IPS-18a (cell line): ENCODE data around the gene TBC1D30.
"Not testable (repeated sequence)": the region's sequence is repeated elsewhere in the genome, so short reads cannot be mapped to it uniquely, and the experiment has no call there.

Source experiments
- H3K27ac ChIP-seq: one replicate; pipeline ENCODE4 v1.5.1; 2013; ENCODE audit warnings: low read length
- H3K27me3 ChIP-seq: one replicate; pipeline ENCODE4 v1.6.1; 2013; ENCODE audit warnings: mild to moderate bottlenecking, low read length; ENCODE audit not compliant: control insufficient read depth, insufficient read depth
- H3K36me3 ChIP-seq: one replicate; pipeline ENCODE4 v1.6.1; 2013; ENCODE audit warnings: low read depth, low read length; ENCODE audit not compliant: control insufficient read depth
- H3K4me1 ChIP-seq: one replicate; pipeline ENCODE4 v1.6.1; 2013; ENCODE audit warnings: low read depth, low read length; ENCODE audit not compliant: control insufficient read depth
- H3K4me3 ChIP-seq: one replicate; pipeline ENCODE4 v1.5.1; 2013; ENCODE audit warnings: low read length
- H3K9ac ChIP-seq: one replicate; pipeline ENCODE4 v1.6.1; 2013; ENCODE audit warnings: mild to moderate bottlenecking, low read length, moderate library complexity
- H3K9me3 ChIP-seq: one replicate; pipeline ENCODE4 v1.6.1; 2013; ENCODE audit warnings: low read depth, low read length; ENCODE audit not compliant: control insufficient read depth

The TBC1D30 gene

DNA sequence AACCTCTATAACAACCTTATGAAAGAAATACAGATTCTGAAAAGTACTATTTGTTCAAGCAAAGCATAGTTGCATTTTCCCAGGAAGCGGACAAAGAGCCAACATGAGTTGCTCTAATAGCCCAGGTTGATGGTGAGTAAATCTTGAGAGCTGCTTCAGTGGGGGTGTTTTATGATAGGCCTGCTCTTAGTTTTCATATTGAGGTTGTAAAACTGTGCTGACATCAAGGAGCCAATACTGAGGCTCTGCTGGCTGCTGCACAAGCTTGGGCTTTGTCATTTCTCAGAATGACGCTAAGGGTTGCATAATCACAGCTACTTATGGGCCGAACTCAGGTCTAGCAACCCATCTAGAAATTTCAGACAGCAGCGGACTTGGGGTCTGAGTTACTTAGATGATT, 11.5 kb downstream of the TBC1D30 start:
- no peaks in the 10 kb centered on the region for H3K9me3 ChIP-seq
- no peak overlapping the region for H3K27ac ChIP-seq
- H3K27me3 ChIP-seq = no peaks in the 10 kb centered on the region
- no peaks in the 10 kb centered on the region for H3K4me1 ChIP-seq
- no peaks in the 10 kb centered on the region for H3K36me3 ChIP-seq
- no peak overlapping the region for H3K4me3 ChIP-seq
- no peak overlapping the region for H3K9ac ChIP-seq

DNA sequence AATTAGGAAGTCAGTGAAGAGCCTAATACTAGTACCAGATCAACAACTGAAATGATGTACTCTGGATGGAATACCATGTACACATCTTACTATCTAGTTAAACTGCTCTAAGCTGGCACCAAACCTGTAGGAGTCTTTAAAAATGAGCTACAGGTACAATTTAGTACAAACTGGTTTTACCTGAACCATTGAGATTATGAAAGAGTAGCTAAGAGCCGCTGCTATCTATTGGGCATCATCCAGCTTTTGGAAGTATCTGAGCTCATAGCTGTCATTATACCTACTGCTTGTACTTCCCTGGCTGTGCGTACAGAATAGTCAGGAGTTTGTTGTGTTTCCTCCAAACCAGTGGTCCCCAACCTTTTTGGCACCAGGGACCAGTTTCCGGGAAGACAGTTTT, 12.4 kb downstream of the TBC1D30 start:
- Histone ChIP-seq H3K4me3 (no peak overlapping the region), H3K4me1 (no peaks in the 10 kb centered on the region), H3K27ac (no peak overlapping the region), H3K9ac (no peak overlapping the region), H3K36me3 (no peaks in the 10 kb centered on the region), H3K27me3 (no peaks in the 10 kb centered on the region), H3K9me3 (no peaks in the 10 kb centered on the region)

DNA sequence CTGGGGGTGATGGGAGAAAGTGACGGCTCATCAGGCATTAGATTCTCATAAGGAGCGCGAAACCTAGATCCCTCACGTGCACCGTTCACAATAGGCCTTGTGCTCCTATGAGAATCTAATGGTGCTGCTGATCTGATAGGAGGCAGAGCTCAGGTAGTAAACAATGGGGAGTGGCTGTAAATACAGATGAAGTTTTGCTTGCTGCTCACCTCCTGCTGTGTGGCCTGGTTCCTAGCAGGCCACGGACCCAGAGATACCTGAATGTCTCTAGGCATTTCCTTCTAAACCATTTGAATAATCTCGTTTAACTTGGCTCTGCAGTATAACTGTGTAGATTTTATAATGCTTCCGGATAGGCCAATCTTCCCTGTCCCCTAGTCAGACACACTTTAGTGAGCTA, 13.0 kb downstream of the TBC1D30 start:
- no peak overlapping the region for H3K4me3 ChIP-seq
- H3K9ac ChIP-seq = no peak overlapping the region
- no peaks in the 10 kb centered on the region for H3K9me3 ChIP-seq
- no peaks in the 10 kb centered on the region for H3K27me3 ChIP-seq
- no peaks in the 10 kb centered on the region for H3K36me3 ChIP-seq
- no peaks in the 10 kb centered on the region for H3K4me1 ChIP-seq
- H3K27ac ChIP-seq = no peak overlapping the region

DNA sequence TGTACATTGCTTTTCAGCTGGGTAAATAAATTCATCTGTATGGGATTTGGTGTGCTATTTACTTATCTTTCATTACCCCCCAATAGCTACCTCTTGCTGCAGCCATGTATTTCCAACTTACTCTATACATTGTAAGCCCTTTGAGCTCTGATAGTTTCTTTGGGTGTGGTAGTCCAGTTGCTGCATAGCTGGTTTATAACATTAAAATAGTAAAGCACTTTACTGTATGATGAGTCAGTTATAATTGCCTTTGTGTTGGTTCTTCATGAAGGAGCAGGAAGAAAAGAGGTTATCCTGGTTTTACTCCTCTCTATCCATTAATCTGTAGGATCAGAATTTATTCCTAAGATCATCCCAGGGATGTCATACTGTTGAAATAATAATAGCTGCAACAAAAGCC, 15.7 kb downstream of the TBC1D30 start:
- Histone ChIP-seq H3K4me1 (no peaks in the 10 kb centered on the region), H3K27ac (no peak overlapping the region), H3K4me3 (no peak overlapping the region), H3K27me3 (no peaks in the 10 kb centered on the region), H3K9ac (no peak overlapping the region), H3K36me3 (no peaks in the 10 kb centered on the region), H3K9me3 (no peaks in the 10 kb centered on the region)

DNA sequence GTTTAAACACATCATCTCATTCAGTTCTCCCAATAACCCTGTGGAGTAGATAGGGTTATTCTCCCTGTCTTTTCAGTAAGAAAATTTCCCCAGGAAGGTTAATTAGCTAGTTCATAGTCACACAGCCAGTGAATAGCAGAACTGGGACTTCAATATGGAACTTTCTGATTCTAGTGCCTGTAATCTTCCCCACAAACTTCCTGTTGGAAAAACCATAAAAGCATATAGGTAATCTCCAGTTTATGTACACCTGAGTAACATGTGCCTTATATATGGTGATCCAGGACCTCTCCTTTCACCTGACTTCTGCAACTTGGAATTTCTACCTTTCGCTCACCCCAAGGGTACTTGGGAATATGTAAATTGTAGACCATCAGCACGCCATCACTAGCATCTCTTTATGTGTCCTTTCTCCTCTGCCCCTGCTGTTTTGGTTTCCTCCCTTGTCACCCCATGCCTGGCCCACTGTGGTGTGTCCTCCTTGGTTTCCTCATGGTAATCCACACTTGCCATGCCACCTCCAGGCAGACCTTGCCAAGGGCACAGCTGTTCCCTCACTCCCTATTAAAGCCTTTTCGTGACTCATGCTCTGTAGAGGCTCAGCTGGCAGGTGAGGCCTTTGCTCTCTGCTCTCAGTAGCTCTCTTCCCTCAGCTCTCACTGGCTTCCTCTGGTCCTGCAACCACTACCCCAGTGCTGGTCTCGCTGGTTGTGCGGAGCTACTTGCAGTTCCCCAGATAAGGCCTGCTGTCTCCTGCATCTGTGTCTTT, 16.7 kb downstream of the TBC1D30 start:
- no peak overlapping the region for H3K27ac ChIP-seq
- H3K4me3 ChIP-seq = no peak overlapping the region
- H3K9me3 ChIP-seq = no peaks in the 10 kb centered on the region
- H3K9ac ChIP-seq = no peak overlapping the region
- no peaks in the 10 kb centered on the region for H3K36me3 ChIP-seq
- no peaks in the 10 kb centered on the region for H3K27me3 ChIP-seq
- H3K4me1 ChIP-seq = no peaks in the 10 kb centered on the region

DNA sequence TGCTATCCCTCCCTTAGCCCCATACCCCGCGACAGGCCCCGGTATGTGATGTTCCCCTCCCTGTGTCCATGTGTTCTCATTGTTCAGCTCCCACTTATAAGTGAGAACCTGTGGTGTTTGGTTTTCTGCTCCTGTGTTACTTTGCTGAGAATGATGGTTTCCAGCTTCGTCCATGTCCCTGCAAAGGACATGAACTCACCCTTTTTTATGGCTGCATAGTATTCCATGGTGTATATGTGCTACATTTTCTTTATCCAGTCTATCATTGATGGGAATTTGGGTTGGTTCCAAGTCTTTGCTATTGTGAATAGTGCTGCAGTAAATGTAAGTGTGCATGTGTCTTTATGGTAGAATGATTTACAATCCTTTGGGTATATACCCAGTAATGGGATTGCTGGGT, 24.0 kb downstream of the TBC1D30 start:
- not testable (repeated sequence) for H3K9me3 ChIP-seq, H3K27ac ChIP-seq, H3K4me3 ChIP-seq, H3K4me1 ChIP-seq, H3K9ac ChIP-seq, H3K36me3 ChIP-seq, H3K27me3 ChIP-seq

DNA sequence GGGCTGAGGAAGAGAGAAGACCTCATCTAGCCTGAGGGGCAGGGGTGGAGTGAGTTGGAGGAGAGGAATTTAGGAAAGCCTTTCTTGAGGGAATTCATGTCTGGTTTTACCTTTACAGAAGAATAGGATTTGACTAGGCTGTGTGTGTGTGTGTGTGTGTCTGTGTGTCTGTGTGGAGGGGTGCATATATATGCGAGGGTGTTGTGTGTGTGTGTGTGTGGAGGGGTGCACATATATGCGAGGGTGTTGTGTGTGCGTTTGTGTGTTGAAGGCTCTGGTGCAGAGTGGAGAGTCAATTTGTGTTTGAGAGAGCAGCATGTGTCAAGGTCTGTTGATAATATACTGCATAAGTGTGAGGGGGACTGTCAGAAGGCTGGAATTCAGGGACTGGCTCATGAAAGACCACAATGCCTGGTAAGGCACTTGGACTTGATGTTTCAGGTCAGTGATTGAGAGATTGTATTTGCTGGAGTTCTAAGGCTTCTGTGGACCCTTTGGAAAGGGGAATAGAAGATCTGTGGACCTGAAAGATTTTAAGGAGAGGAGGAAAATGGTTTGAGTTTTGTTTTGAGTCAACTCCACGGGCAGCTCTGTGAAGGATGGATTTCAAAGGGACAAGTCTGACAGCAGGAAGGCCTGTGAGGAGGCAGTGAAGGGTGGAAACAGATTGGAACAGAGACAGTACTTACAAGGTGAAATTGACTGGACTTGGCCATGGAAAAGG, 34.6 kb downstream of the TBC1D30 start:
- Histone ChIP-seq H3K27ac (no peak overlapping the region), H3K27me3 (no peaks in the 10 kb centered on the region), H3K4me1 (peaks cover 6% of the 10 kb centered on the region), H3K36me3 (no peaks in the 10 kb centered on the region), H3K9me3 (no peaks in the 10 kb centered on the region), H3K9ac (no peak overlapping the region), H3K4me3 (no peak overlapping the region)

DNA sequence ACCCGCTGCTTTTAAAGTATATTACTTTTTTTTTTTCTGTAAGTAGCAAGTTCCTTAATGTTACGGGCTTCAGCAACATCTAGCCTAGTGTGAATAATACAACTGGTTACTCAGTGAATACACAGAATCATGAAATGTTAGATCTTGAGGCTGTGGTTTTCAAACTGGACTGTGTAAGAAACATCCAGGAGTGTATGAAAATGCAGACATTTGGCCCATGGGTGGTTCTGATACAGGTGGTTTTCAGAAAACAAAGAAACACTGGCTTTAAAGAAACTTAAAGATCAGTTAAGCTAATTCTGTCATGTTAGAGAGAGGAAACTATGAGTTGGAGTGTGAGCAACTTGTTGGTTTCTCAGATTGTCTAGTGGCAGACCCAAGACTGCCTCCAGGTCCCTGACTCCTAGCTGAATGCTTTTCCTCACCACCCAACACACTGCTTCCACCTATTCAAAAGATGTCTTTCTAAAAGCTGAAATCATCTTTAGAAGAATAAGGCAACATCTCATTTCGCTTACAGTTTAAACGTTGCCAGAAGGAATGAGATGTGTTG, 36.1 kb downstream of the TBC1D30 start:
- Histone ChIP-seq H3K9me3 (no peaks in the 10 kb centered on the region), H3K27me3 (no peaks in the 10 kb centered on the region), H3K27ac (no peak overlapping the region), H3K9ac (no peak overlapping the region), H3K4me3 (no peak overlapping the region), H3K36me3 (no peaks in the 10 kb centered on the region), H3K4me1 (peaks cover 11% of the 10 kb centered on the region)

DNA sequence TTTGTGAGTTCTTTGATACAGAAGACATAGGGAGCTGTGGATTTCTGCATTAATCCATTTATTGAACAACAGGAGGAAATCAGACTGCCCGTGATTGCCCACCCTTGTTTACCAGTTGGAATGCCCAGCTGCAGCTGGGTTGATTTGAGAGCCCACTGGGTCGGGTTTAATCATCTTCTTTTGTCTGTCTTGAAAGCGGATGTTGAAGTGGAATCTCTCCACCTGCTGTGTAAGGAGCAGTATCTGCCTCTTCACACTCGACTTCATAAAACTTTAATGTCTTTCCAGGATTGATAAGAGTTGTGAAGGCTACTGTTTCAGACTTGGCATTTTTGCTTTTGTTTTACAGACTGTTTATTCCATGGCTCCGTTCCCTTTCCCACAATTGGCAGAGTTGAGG, 39.9 kb downstream of the TBC1D30 start:
- H3K4me1 ChIP-seq = peaks cover 11% of the 10 kb centered on the region
- H3K27ac ChIP-seq = no peak overlapping the region
- no peaks in the 10 kb centered on the region for H3K27me3 ChIP-seq
- no peaks in the 10 kb centered on the region for H3K36me3 ChIP-seq
- H3K9ac ChIP-seq = no peak overlapping the region
- no peak overlapping the region for H3K4me3 ChIP-seq
- H3K9me3 ChIP-seq = no peaks in the 10 kb centered on the region

DNA sequence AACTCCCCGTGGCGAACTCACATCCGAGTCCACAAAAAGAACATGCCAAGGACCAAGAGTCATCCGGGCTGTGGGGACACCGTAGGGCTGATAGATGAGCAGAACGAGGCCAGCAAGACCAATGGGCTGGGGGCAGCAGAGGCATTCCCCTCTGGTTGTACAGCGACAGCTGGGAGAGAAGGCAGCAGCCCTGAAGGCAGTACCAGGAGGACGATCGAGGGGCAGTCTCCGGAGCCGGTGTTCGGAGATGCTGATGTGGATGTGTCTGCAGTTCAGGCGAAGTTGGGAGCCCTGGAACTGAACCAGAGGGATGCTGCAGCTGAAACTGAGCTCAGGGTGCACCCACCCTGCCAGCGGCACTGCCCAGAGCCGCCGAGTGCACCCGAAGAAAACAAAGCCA, 50.7 kb downstream of the TBC1D30 start:
- Histone ChIP-seq H3K9me3 (no peaks in the 10 kb centered on the region), H3K27me3 (no peaks in the 10 kb centered on the region), H3K36me3 (no peaks in the 10 kb centered on the region), H3K9ac (no peak overlapping the region), H3K27ac (no peak overlapping the region), H3K4me3 (no peak overlapping the region), H3K4me1 (no peaks in the 10 kb centered on the region)

DNA sequence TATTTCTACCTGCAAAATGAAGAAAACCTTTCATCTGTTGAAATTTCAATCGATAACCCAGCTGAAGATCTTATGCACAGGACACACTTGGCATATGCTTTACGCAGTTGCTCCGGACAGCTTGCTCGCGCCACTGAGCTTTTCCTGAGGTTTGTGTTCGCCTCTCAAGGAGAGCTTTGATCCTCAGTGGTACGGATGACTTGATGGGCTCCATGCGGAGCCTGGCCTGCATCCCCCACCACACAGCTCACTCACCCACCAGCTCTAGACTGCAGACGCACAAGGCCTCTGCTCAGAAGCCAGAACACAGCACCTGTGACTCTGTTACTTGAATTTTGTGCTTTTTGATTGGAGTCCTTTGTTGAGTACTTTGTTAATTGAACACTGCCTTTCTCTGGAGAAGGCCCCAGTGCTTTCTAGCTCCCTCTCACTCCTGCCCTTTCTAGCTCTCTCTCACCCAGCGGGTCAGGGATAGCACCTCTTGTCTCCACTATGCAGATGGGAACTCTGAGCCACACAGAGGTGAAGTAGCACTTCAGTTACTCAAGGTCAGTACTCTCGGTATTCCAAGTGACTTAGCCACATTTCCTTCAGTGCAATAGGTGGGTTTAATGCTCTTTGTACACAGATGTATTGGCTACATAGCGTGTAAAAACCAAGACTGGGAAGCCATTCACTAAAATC, 52.1 kb downstream of the TBC1D30 start:
- H3K9ac ChIP-seq = no peak overlapping the region
- H3K9me3 ChIP-seq = no peaks in the 10 kb centered on the region
- no peaks in the 10 kb centered on the region for H3K4me1 ChIP-seq
- no peak overlapping the region for H3K27ac ChIP-seq
- no peak overlapping the region for H3K4me3 ChIP-seq
- H3K27me3 ChIP-seq = no peaks in the 10 kb centered on the region
- H3K36me3 ChIP-seq = no peaks in the 10 kb centered on the region
